HG02938 (cell line): ENCODE results near the gene PLD1.

ENCODE experiments used
- ATAC-seq: cut with Tn5 transposase; IDR thresholded peaks from one replicate; pipeline ENCODE4 v1.9.1; 2021; ENCODE audit warnings: mild to moderate bottlenecking, moderate library complexity; ENCODE audit not compliant: unreplicated experiment

PLD1 gene

GRCh38 chr3:171801738-171802589 lies 8.3 kb downstream of the PLD1 start:
- no peak for ATAC-seq

- no peak for ATAC-seq
These were observed 10.8 kb downstream of the PLD1 start for GRCh38 chr3:171799501-171799900.

- ATAC-seq = no peak
These were observed 12.4 kb downstream of the PLD1 start for GRCh38 chr3:171797873-171798272.

- ATAC-seq = no peak
These were observed 13.0 kb downstream of the PLD1 start for GRCh38 chr3:171797265-171797679.

- ATAC-seq = no peak
These were observed 13.5 kb downstream of the PLD1 start for GRCh38 chr3:171796625-171797264.

- no peak for ATAC-seq
These were observed 17.8 kb downstream of the PLD1 start for GRCh38 chr3:171792531-171792930.

- ATAC-seq = no peak
These were observed 18.6 kb downstream of the PLD1 start for GRCh38 chr3:171791692-171792076.

- no peak for ATAC-seq
These were observed 19.2 kb downstream of the PLD1 start for GRCh38 chr3:171790898-171791691.

- ATAC-seq = no peak
These were observed 19.7 kb downstream of the PLD1 start for GRCh38 chr3:171790574-171790897.

GRCh38 chr3:171789759-171790505 lies 20.4 kb downstream of the PLD1 start:
- ATAC-seq = no peak

GRCh38 chr3:171788546-171789351 lies 21.5 kb downstream of the PLD1 start:
- no peak for ATAC-seq

- ATAC-seq = no peak
These were observed 23.3 kb downstream of the PLD1 start for GRCh38 chr3:171786997-171787396.

- no peak for ATAC-seq
These were observed 25.3 kb downstream of the PLD1 start for GRCh38 chr3:171784937-171785336.

- ATAC-seq = no peak
These were observed 25.9 kb downstream of the PLD1 start for GRCh38 chr3:171784387-171784786.

- no peak for ATAC-seq
These were observed 26.7 kb downstream of the PLD1 start for GRCh38 chr3:171783626-171784025.

GRCh38 chr3:171783086-171783485 lies 27.2 kb downstream of the PLD1 start:
- no peak for ATAC-seq

GRCh38 chr3:171782617-171783016 lies 27.7 kb downstream of the PLD1 start:
- no peak for ATAC-seq

GRCh38 chr3:171781711-171782127 lies 28.6 kb downstream of the PLD1 start:
- ATAC-seq = no peak

- no peak for ATAC-seq
These were observed 31.8 kb downstream of the PLD1 start for GRCh38 chr3:171778493-171778892.

- no peak for ATAC-seq
These were observed 32.7 kb downstream of the PLD1 start for GRCh38 chr3:171777596-171777995.
